ENCODE measurements around the gene OSBPL1A. TPM values are rescaled to one million over a fixed set of nuclear protein-coding genes. Genes with fewer than 3 reads are reported as not detected.
A peak's percentile ranks its signal among the peaks of the same experiment; 100 is the strongest.

OSBPL1A gene
- total RNA-seq, 2 experiments from 2014 or later, result 2.4 to 2.7 TPM

- Mint-ChIP-seq H3K4me3 (no peak overlapping the region), H3K27ac (no peak overlapping the region), H3K36me3 (ENCODE audit: low read depth) (peaks cover 8% of the 10 kb centered on the region), H3K4me1 (ENCODE audit: low read depth) (peaks cover 7% of the 10 kb centered on the region), H3K9me3 (peaks cover 3% of the 10 kb centered on the region), H3K27me3 (ENCODE audit: low read depth) (peaks cover 48% of the 10 kb centered on the region)
- intact Hi-C loops (cut with micrococcal nuclease), result no loop called here
- DNase-seq, result no peak
- CTCF ChIA-PET, result interaction anchor here (0.6 kb wide), 1 partner anchor 15 kb away, joined by 3 read pairs; no protein-coding TSS in a partner anchor
Measured at GRCh38 chr18:24421831-24422230, 24.2 kb upstream of the OSBPL1A start.

- Mint-ChIP-seq H3K36me3 (ENCODE audit: low read depth) (peaks cover 1% of the 10 kb centered on the region), H3K27ac (no peak overlapping the region), H3K9me3 (peaks cover 1% of the 10 kb centered on the region), H3K4me1 (ENCODE audit: low read depth) (peaks cover under 1% of the 10 kb centered on the region), H3K4me3 (no peak overlapping the region), H3K27me3 (ENCODE audit: low read depth) (peaks cover 48% of the 10 kb centered on the region)
- CTCF ChIA-PET, result interaction anchor here (0.6 to 0.9 kb wide), 2 partner anchors 13 to 806 kb away, joined by 3 to 5 read pairs; no protein-coding TSS in a partner anchor
- intact Hi-C loops (cut with micrococcal nuclease), result no loop called here
- no peak for DNase-seq
Measured at GRCh38 chr18:24420551-24420950, 22.9 kb upstream of the OSBPL1A start.

- H3K36me3 Mint-ChIP-seq (ENCODE audit: low read depth), result no peaks in the 10 kb centered on the region
- no peak overlapping the region for H3K4me3 Mint-ChIP-seq
- H3K27me3 Mint-ChIP-seq (ENCODE audit: low read depth), result peaks cover 36% of the 10 kb centered on the region
- H3K27ac Mint-ChIP-seq, result no peak overlapping the region
- intact Hi-C loops (cut with micrococcal nuclease), result no loop called here
- CTCF ChIA-PET, result interaction anchor here (1.4 kb wide), 1 partner anchor 16 kb away, joined by 4 read pairs; no protein-coding TSS in a partner anchor
- peaks cover 6% of the 10 kb centered on the region for H3K4me1 Mint-ChIP-seq (ENCODE audit: low read depth)
- peaks cover 1% of the 10 kb centered on the region for H3K9me3 Mint-ChIP-seq
- no peak for DNase-seq
Measured at GRCh38 chr18:24417480-24417879, 19.9 kb upstream of the OSBPL1A start.

GRCh38 chr18:24414349-24415003, 16.9 kb upstream of the OSBPL1A start:
- H3K4me3 Mint-ChIP-seq, result no peak overlapping the region
- CTCF ChIA-PET, result interaction anchor here (0.8 to 1.2 kb wide), 2 partner anchors 14 to 45 kb away, joined by 3 to 4 read pairs; no protein-coding TSS in a partner anchor
- peaks cover 24% of the 10 kb centered on the region for H3K27me3 Mint-ChIP-seq (ENCODE audit: low read depth)
- no peak overlapping the region for H3K27ac Mint-ChIP-seq
- peaks cover 7% of the 10 kb centered on the region for H3K4me1 Mint-ChIP-seq (ENCODE audit: low read depth)
- peak; percentile 8 for DNase-seq
- no peaks in the 10 kb centered on the region for H3K36me3 Mint-ChIP-seq (ENCODE audit: low read depth)
- intact Hi-C loops (cut with micrococcal nuclease), result no loop called here
- peaks cover 2% of the 10 kb centered on the region for H3K9me3 Mint-ChIP-seq

GRCh38 chr18:24413148-24413547, 15.5 kb upstream of the OSBPL1A start:
- intact Hi-C loops (cut with micrococcal nuclease), result loop anchor here (2.0 kb wide), 1 partner anchor 14 kb away; no protein-coding TSS in a partner anchor
- CTCF ChIA-PET, result interaction anchor here (0.5 to 1.7 kb wide), 5 partner anchors 17 to 777 kb away, joined by 3 to 6 read pairs (median 3); no protein-coding TSS in a partner anchor
- H3K9me3 Mint-ChIP-seq, result peaks cover 2% of the 10 kb centered on the region
- peaks cover 26% of the 10 kb centered on the region for H3K27me3 Mint-ChIP-seq (ENCODE audit: low read depth)
- H3K36me3 Mint-ChIP-seq (ENCODE audit: low read depth), result no peaks in the 10 kb centered on the region
- H3K4me3 Mint-ChIP-seq, result no peak overlapping the region
- peaks cover 7% of the 10 kb centered on the region for H3K4me1 Mint-ChIP-seq (ENCODE audit: low read depth)
- H3K27ac Mint-ChIP-seq, result no peak overlapping the region
- no peak for DNase-seq

- intact Hi-C loops (cut with micrococcal nuclease), result no loop called here
- no peaks in the 10 kb centered on the region for H3K36me3 Mint-ChIP-seq (ENCODE audit: low read depth)
- H3K4me1 Mint-ChIP-seq (ENCODE audit: low read depth), result peaks cover 5% of the 10 kb centered on the region
- peaks cover 2% of the 10 kb centered on the region for H3K9me3 Mint-ChIP-seq
- no peak overlapping the region for H3K4me3 Mint-ChIP-seq
- DNase-seq, result no peak
- H3K27me3 Mint-ChIP-seq (ENCODE audit: low read depth), result peaks cover 42% of the 10 kb centered on the region
- CTCF ChIA-PET, result no interaction called here
- H3K27ac Mint-ChIP-seq, result no peak overlapping the region
Measured at GRCh38 chr18:24408496-24408895, 10.9 kb upstream of the OSBPL1A start.

GRCh38 chr18:24404591-24404990, 7.0 kb upstream of the OSBPL1A start:
- Mint-ChIP-seq H3K27me3 (ENCODE audit: low read depth) (peaks cover 42% of the 10 kb centered on the region), H3K27ac (no peak overlapping the region), H3K9me3 (no peaks in the 10 kb centered on the region), H3K36me3 (ENCODE audit: low read depth) (no peaks in the 10 kb centered on the region), H3K4me1 (ENCODE audit: low read depth) (peaks cover 9% of the 10 kb centered on the region), H3K4me3 (no peak overlapping the region)
- CTCF ChIA-PET, result interaction anchor here (0.6 kb wide), 1 partner anchor 1522 kb away, joined by 3 read pairs; no protein-coding TSS in a partner anchor
- intact Hi-C loops (cut with micrococcal nuclease), result no loop called here
- no peak for DNase-seq

GRCh38 chr18:24403076-24403475, 5.5 kb upstream of the OSBPL1A start:
- H3K27ac Mint-ChIP-seq, result no peak overlapping the region
- no peak overlapping the region for H3K4me3 Mint-ChIP-seq
- no peak for DNase-seq
- intact Hi-C loops (cut with micrococcal nuclease), result no loop called here
- no peaks in the 10 kb centered on the region for H3K9me3 Mint-ChIP-seq
- H3K4me1 Mint-ChIP-seq (ENCODE audit: low read depth), result peaks cover 9% of the 10 kb centered on the region
- CTCF ChIA-PET, result interaction anchor here (0.6 kb wide), 1 partner anchor 15 kb away, joined by 3 read pairs; no protein-coding TSS in a partner anchor
- peaks cover 34% of the 10 kb centered on the region for H3K27me3 Mint-ChIP-seq (ENCODE audit: low read depth)
- no peaks in the 10 kb centered on the region for H3K36me3 Mint-ChIP-seq (ENCODE audit: low read depth)

GRCh38 chr18:24402209-24402785, 4.7 kb upstream of the OSBPL1A start:
- Mint-ChIP-seq H3K36me3 (ENCODE audit: low read depth) (no peaks in the 10 kb centered on the region), H3K27me3 (ENCODE audit: low read depth) (peaks cover 32% of the 10 kb centered on the region), H3K4me1 (ENCODE audit: low read depth) (peaks cover 9% of the 10 kb centered on the region), H3K9me3 (no peaks in the 10 kb centered on the region), H3K27ac (no peak overlapping the region), H3K4me3 (no peak overlapping the region)
- DNase-seq, result peak; percentile 18
- CTCF ChIA-PET, result interaction anchor here (1.2 kb wide), 1 partner anchor 15 kb away, joined by 4 read pairs; no protein-coding TSS in a partner anchor
- intact Hi-C loops (cut with micrococcal nuclease), result no loop called here

- CTCF ChIA-PET, result interaction anchor here (0.6 to 1.3 kb wide), 4 partner anchors 15 to 344 kb away, joined by 3 to 6 read pairs (median 4); no protein-coding TSS in a partner anchor
- H3K27ac Mint-ChIP-seq, result no peak overlapping the region
- H3K9me3 Mint-ChIP-seq, result no peaks in the 10 kb centered on the region
- H3K4me1 Mint-ChIP-seq (ENCODE audit: low read depth), result peaks cover 13% of the 10 kb centered on the region
- H3K27me3 Mint-ChIP-seq (ENCODE audit: low read depth), result peaks cover 25% of the 10 kb centered on the region
- no peaks in the 10 kb centered on the region for H3K36me3 Mint-ChIP-seq (ENCODE audit: low read depth)
- no peak overlapping the region for H3K4me3 Mint-ChIP-seq
- no peak for DNase-seq
- intact Hi-C loops (cut with micrococcal nuclease), result no loop called here
Measured at GRCh38 chr18:24400587-24400986, 3.0 kb upstream of the OSBPL1A start.

GRCh38 chr18:24398540-24398939, 916 bp upstream of the OSBPL1A start:
- Mint-ChIP-seq H3K27me3 (ENCODE audit: low read depth) (peaks cover 18% of the 10 kb centered on the region), H3K4me3 (no peak overlapping the region), H3K27ac (no peak overlapping the region), H3K36me3 (ENCODE audit: low read depth) (no peaks in the 10 kb centered on the region), H3K9me3 (no peaks in the 10 kb centered on the region), H3K4me1 (ENCODE audit: low read depth) (peaks cover 18% of the 10 kb centered on the region)
- DNase-seq, result no peak
- CTCF ChIA-PET, result interaction anchor here (0.6 to 2.2 kb wide), 7 partner anchors 8 to 91 kb away, joined by 3 to 9 read pairs (median 3); no protein-coding TSS in a partner anchor
- intact Hi-C loops (cut with micrococcal nuclease), result loop anchor here (2.0 to 10.0 kb wide), 3 partner anchors 14 to 956 kb away; partner anchors contain the start of gene ZNF521

GRCh38 chr18:24397131-24397693, 412 bp downstream of the OSBPL1A start:
- Mint-ChIP-seq H3K36me3 (ENCODE audit: low read depth) (no peaks in the 10 kb centered on the region), H3K27me3 (ENCODE audit: low read depth) (peaks cover 14% of the 10 kb centered on the region), H3K27ac (no peak overlapping the region), H3K4me3 (peak overlapping the region; percentile 76), H3K4me1 (ENCODE audit: low read depth) (peaks cover 18% of the 10 kb centered on the region), H3K9me3 (no peaks in the 10 kb centered on the region)
- CTCF ChIA-PET, result interaction anchor here (1.1 to 2.2 kb wide), 6 partner anchors 27 to 91 kb away, joined by 3 to 9 read pairs (median 4); no protein-coding TSS in a partner anchor
- intact Hi-C loops (cut with micrococcal nuclease), result loop anchor here (1.0 to 10.0 kb wide), 6 partner anchors 29 to 958 kb away; partner anchors contain the start of genes IMPACT, RMC1 and ZNF521
- DNase-seq, result peak; percentile 37

All from activated naive CD4-positive, alpha-beta T cell treated with anti-CD3 and anti-CD28 coated beads for 36 hours (primary cell).